HTR-8/SVneo (cell line): ENCODE data around the gene LCE3B.

Experiments
- DNase-seq: peaks from one replicate; pipeline ENCODE4 v3.0.0; 2011; ENCODE audit warnings: low spot score, mixed read lengths; ENCODE audit not compliant: insufficient read length
- FAIRE-seq: peaks from 2 replicates; lab custom pipeline; 2011; peaks lifted over from hg19 to GRCh38; lab: Jason Lieb, UNC

LCE3B gene

DNA sequence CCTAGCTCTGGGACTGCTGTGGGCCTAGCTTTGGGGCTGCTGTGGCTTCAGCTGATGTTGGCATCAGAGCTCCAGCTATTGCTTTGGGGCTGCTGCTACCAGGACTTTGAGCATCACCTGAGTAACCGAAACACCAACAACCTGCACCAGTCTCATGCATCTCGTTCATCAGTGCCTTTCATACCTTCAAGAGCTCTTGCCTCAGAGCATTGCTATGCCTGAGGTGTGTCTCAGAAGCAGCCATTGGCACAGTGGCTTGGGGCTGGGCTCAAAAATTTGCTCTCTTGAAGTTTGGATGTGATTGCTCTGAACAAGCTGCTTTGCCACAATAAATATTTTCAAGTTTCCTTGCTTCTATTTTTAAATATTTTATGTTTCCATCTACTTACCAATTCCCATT lies 42.8 kb downstream of the LCE3B start:
- FAIRE-seq (no peak), DNase-seq (no peak)

DNA sequence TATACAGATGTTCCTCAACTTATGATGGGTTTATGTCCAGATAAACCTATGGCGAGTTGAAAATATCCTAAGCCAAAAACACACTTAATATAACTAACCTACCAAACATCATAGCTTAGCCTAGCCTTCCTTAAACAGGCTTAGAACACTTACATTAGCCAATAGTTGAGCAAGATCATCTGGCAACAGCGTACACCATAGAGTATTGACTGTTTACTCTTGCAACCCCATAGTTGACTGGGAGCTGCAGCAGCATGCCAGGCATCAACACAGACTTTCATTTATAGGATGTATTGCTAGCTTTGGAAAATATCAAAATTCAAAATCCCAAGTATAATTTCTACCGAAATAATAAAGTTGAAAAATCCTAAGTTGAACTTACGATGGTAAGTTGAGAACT lies 44.1 kb downstream of the LCE3B start:
- FAIRE-seq: no peak
- DNase-seq: no peak

DNA sequence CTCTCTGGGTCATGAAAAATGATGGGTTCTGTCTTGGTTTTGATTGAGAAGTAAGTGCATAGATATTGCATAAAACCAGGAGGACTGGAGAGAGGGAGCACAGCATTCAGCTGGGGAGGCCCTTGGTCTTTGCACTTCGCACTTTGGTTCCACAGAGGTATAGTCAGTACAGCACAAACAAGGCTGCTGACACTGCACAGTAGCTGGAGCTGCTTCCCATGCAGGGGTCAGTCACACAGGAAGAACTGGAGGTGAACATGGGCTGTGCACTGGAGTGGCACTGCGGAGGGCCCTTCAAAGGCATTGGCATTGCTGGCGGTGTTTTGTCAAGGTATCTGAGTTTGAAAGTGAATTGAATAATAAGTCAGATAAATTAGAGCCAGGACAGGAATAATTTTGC lies 45.0 kb downstream of the LCE3B start:
- DNase-seq (no peak), FAIRE-seq (no peak)

DNA sequence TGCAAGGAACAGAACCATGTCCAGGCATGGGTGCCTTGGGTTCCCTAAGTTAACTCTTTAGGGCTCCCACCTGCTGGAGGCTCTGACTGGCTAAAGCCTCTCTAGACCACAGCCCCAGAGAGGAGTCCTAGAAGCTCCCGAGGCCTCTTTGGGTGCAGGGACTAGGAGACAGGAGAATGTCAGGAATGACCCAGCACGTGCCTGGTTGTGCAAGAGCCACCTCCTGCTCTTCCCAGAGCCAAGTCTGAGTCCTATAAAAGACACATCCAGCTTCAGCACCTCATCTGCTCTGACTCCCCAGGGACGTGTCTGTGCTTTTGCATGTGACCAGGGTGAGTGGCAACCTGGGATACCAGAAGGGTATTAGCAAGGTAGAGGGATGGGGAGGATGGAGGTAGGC lies 49.5 kb downstream of the LCE3B start, which contains the start of gene LCE2D:
TSS of gene LCE2D (plus strand) at position 283 of the 400 bp plus-strand sequence. CDS start 726 bp downstream, outside the sequence.
- FAIRE-seq (no peak), DNase-seq (no peak)
